Activated CD8-positive, alpha-beta memory T cell treated with anti-CD3 and anti-CD28 coated beads for 48 hours (primary cell): ENCODE measurements around the gene VAC14.
"Not testable (repeated sequence)": the region's sequence is repeated elsewhere in the genome, so short reads cannot be mapped to it uniquely, and the experiment has no call there.

Experiments
- DNase-seq, 3 experiments: peaks; one replicate each; pipeline ENCODE4 v3.0.0-alpha.2; 2020; ENCODE audit warnings: low read depth in 2 of 3, low spot score in 2 of 3

The VAC14 gene

GRCh38 chr16:70800781-70801480 is at the start of gene VAC14:
Gene VAC14, minus strand, starts transcription at chr16:70801158. Its CDS starts 258 bp downstream, at chr16:70800900.
- DNase-seq = peak; percentile 83 to 97 (median 91)

- not testable (repeated sequence) for DNase-seq
These were observed 22.6 kb upstream of the VAC14 start for GRCh38 chr16:70823498-70824118.

GRCh38 chr16:70822734-70823133 is 21.8 kb upstream of the VAC14 start:
- not testable (repeated sequence) for DNase-seq

- not testable (repeated sequence) for DNase-seq
These were observed 17.1 kb upstream of the VAC14 start for GRCh38 chr16:70818088-70818487.

GRCh38 chr16:70809392-70810060 is 8.6 kb upstream of the VAC14 start:
- DNase-seq = no peak

GRCh38 chr16:70808371-70808770 is 7.4 kb upstream of the VAC14 start:
- DNase-seq = no peak

GRCh38 chr16:70805787-70806186 is 4.8 kb upstream of the VAC14 start:
- no peak for DNase-seq

- no peak for DNase-seq
These were observed 4.4 kb upstream of the VAC14 start for GRCh38 chr16:70805380-70805779.

- DNase-seq = no peak
These were observed 3.8 kb upstream of the VAC14 start for GRCh38 chr16:70804734-70805169.

GRCh38 chr16:70804153-70804733 is 3.3 kb upstream of the VAC14 start:
- no peak for DNase-seq

GRCh38 chr16:70803319-70803718 is 2.4 kb upstream of the VAC14 start:
- no peak for DNase-seq

GRCh38 chr16:70801611-70802010 is 653 bp upstream of the VAC14 start:
- no peak for DNase-seq

GRCh38 chr16:70800311-70800710 is 647 bp downstream of the VAC14 start:
- no peak for DNase-seq

- no peak for DNase-seq
These were observed 4.7 kb downstream of the VAC14 start for GRCh38 chr16:70796301-70796700.

- DNase-seq = no peak
These were observed 5.6 kb downstream of the VAC14 start for GRCh38 chr16:70795296-70795912.

- no peak for DNase-seq
These were observed 7.0 kb downstream of the VAC14 start for GRCh38 chr16:70793851-70794502.

GRCh38 chr16:70790815-70791214 is 10.1 kb downstream of the VAC14 start:
- no peak for DNase-seq

- no peak for DNase-seq
These were observed 11.1 kb downstream of the VAC14 start for GRCh38 chr16:70789595-70790447.

GRCh38 chr16:70788668-70789594 is 12.0 kb downstream of the VAC14 start:
- no peak for DNase-seq
